GM12878 (cell line): ENCODE measurements around the gene RMND5A. TPM values are rescaled to one million over a fixed set of nuclear protein-coding genes. Genes with fewer than 3 reads are reported as not detected.

Experiments
- ASH2L ChIP-seq: fragments of 300-600, 200-600 bp; sonication (generic); IDR thresholded peaks from 2 replicates; pipeline ENCODE4 v1.6.1; 2017; ENCODE audit warnings: low read depth, mild to moderate bottlenecking, borderline replicate concordance
- CEBPB ChIP-seq, 2 experiments: fragments of 150-350 bp in 1 of 2; IDR thresholded peaks; 2 replicates each; pipeline ENCODE4 v1.6.1; 2012 to 2014; ENCODE audit warnings: low read depth in 2 of 2, low read length in 2 of 2, borderline replicate concordance in 1 of 2, inconsistent platforms in 1 of 2
- CHD1 ChIP-seq: IDR thresholded peaks from 2 replicates; pipeline ENCODE4 v1.6.1; 2012; ENCODE audit warnings: low read depth, low read length, improper control_type of control experiment
- KLF5 ChIP-seq: fragments of 450-650 bp; IDR thresholded peaks from 2 replicates; pipeline ENCODE4 v1.6.1; 2014; ENCODE audit warnings: mild to moderate bottlenecking; ENCODE audit not compliant: partially characterized antibody
- RFX5 ChIP-seq: IDR thresholded peaks from 2 replicates; pipeline ENCODE4 v1.6.1; 2011; ENCODE audit warnings: low read depth, low read length, improper control_type of control experiment
- SMAD1 ChIP-seq: fragments of 450-650 bp; IDR thresholded peaks from 2 replicates; pipeline ENCODE4 v1.6.1; 2018; ENCODE audit warnings: mild to moderate bottlenecking, low read depth; ENCODE audit not compliant: partially characterized antibody
- ZNF217 ChIP-seq: fragments of 450-650 bp; IDR thresholded peaks from 2 replicates; pipeline ENCODE4 v1.6.1; 2017; ENCODE audit warnings: antibody characterized with exemption, mild to moderate bottlenecking
- polyA plus RNA-seq, 11 experiments: library from polyadenylated mRNA; depleted of rRNA in 4 of 11; unstranded in 6 of 11; stranded (reverse) in 5 of 11; fragments of >200 nt; fragmentation: Nextera tagmentation in 4 of 11; fragmentation: Illumina TruSeq in 1 of 11; extraction: Ambion mirVana in 4 of 11; extraction: Trizol in 1 of 11; gene quantifications; 1 replicate in 1 of 11; 2 replicates in 10 of 11; pipeline versions ENCODE4 v1.2.1 to v1.2.3, GENCODE V29; 2011 to 2016; ENCODE audit warnings: inconsistent platforms in 2 of 11, missing spikeins in 2 of 11, low read depth in 1 of 11
- total RNA-seq, 4 experiments: library from RNA; depleted of rRNA in 3 of 4; stranded (reverse); fragments of >200 nt in 3 of 4; fragmentation: Illumina TruSeq in 1 of 4; extraction: Trizol in 1 of 4; gene quantifications; 2 replicates each; pipeline versions ENCODE4 v1.2.1 to v1.2.3, GENCODE V29; 2013 to 2021
- TF ChIP-seq, protein P1 (sequence below): fragments of 450-650 bp; formaldehyde crosslinking; IDR thresholded peaks from 2 replicates; pipeline ENCODE4 v1.4.0; 2020; ENCODE audit warnings: mild to moderate bottlenecking, moderate library complexity
- TF ChIP-seq, protein P2 (sequence below): fragments of 450-650 bp; IDR thresholded peaks from 2 replicates; pipeline ENCODE4 v1.6.1; 2016; ENCODE audit warnings: mild to moderate bottlenecking

The RMND5A gene
- total and polyA plus RNA-seq, 10 of the 15 experiments (the other 5 are each of a cell fraction or from before 2014, with no cell fraction given), result 8.3 to 33.6 (median 23.2) TPM

DNA sequence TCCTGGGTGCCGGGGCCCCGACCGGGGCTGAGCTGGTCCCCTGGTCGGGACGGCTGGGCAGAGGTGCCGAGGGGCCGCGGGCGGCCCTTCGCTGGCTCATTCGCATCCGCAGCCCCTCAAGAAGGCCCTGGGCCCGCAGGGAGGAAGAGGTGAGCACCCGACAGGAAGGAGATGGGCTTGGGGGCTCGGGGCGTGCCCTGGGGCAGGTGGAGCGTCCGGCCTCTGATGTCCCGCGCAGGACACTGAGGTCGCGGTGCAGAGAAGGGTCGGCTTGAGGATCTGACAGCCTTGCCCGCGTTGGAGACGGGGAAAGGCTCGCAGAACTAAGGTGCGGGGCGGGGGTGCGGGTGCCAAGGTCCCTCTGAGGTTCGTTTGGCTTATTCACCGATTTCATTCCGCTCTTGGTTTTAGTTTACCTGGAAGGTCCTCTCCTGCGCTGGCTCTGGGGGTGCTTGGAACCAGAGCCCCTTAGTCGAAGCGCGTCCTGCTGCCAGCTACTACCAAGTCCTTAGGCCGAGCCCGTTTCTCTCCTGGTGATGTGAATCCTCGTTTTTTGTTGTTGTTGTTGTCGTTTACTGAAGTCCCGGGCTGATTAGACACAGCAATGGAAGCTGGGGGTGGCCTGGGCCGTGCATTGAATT is 89.5 kb downstream of the RMND5A start (continued):
- TF ChIP-seq, protein P1, sequence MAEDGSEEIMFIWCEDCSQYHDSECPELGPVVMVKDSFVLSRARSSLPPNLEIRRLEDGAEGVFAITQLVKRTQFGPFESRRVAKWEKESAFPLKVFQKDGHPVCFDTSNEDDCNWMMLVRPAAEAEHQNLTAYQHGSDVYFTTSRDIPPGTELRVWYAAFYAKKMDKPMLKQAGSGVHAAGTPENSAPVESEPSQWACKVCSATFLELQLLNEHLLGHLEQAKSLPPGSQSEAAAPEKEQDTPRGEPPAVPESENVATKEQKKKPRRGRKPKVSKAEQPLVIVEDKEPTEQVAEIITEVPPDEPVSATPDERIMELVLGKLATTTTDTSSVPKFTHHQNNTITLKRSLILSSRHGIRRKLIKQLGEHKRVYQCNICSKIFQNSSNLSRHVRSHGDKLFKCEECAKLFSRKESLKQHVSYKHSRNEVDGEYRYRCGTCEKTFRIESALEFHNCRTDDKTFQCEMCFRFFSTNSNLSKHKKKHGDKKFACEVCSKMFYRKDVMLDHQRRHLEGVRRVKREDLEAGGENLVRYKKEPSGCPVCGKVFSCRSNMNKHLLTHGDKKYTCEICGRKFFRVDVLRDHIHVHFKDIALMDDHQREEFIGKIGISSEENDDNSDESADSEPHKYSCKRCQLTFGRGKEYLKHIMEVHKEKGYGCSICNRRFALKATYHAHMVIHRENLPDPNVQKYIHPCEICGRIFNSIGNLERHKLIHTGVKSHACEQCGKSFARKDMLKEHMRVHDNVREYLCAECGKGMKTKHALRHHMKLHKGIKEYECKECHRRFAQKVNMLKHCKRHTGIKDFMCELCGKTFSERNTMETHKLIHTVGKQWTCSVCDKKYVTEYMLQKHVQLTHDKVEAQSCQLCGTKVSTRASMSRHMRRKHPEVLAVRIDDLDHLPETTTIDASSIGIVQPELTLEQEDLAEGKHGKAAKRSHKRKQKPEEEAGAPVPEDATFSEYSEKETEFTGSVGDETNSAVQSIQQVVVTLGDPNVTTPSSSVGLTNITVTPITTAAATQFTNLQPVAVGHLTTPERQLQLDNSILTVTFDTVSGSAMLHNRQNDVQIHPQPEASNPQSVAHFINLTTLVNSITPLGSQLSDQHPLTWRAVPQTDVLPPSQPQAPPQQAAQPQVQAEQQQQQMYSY (CRISPR knock-in tag), result no peak
- TF ChIP-seq ASH2L (no peak), KLF5 (no peak), ZNF217 (no peak), RFX5 (no peak), CHD1 (no peak), CEBPB (IDR thresholded peaks at IDR 0.05; ENCODE audit: borderline replicate concordance in 1 of 2, low read depth in 2 of 2, low read length in 2 of 2) (no peak), SMAD1 (no peak)
- TF ChIP-seq, protein P2, sequence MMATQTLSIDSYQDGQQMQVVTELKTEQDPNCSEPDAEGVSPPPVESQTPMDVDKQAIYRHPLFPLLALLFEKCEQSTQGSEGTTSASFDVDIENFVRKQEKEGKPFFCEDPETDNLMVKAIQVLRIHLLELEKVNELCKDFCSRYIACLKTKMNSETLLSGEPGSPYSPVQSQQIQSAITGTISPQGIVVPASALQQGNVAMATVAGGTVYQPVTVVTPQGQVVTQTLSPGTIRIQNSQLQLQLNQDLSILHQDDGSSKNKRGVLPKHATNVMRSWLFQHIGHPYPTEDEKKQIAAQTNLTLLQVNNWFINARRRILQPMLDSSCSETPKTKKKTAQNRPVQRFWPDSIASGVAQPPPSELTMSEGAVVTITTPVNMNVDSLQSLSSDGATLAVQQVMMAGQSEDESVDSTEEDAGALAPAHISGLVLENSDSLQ, result no peak
